B cell (primary cell): ENCODE results near the gene SNX6. TPM values are rescaled to one million over a fixed set of nuclear protein-coding genes. Genes with fewer than 3 reads are reported as not detected.
"Not testable (repeated sequence)": the region's sequence is repeated elsewhere in the genome, so short reads cannot be mapped to it uniquely, and the experiment has no call there.

Experiments used
- ATAC-seq: fragments of 200-7000 bp; cut with Tn5 transposase; one replicate; pipeline ENCODE4 v1.10.0; 2021; ENCODE audit warnings: low read depth, mild to moderate bottlenecking, moderate number of reproducible peaks, moderate library complexity
- CTCF ChIA-PET: fragments of 350-600 bp; sonication (Branson Sonifier 250); formaldehyde crosslinking; loops from one replicate; lab custom pipeline; 2021; ENCODE audit warnings: antibody characterized with exemption, inconsistent platforms; lab: Charles Lee
- POLR2A ChIA-PET: fragments of 350-600 bp; sonication (Branson Sonifier 250); formaldehyde crosslinking; loops from one replicate; lab custom pipeline; 2021; ENCODE audit warnings: antibody characterized with exemption; lab: Charles Lee
- DNase-seq: peaks from one replicate; pipeline ENCODE4 v3.0.0; 2013
- H2AFZ ChIP-seq: 2 replicates; pipeline ENCODE4 v1.6.1; 2012; ENCODE audit warnings: mild to moderate bottlenecking, low read depth, low read length; ENCODE audit not compliant: insufficient read depth, poor library complexity, severe bottlenecking
- H3K27ac ChIP-seq, 2 donors: 1 replicate in 1 of 2; 2 replicates in 1 of 2; pipeline ENCODE4 v1.5.1; 2012 to 2013; ENCODE audit warnings: low read length in 2 of 2, mild to moderate bottlenecking in 2 of 2, moderate library complexity in 1 of 2
- H3K27me3 ChIP-seq, 4 experiments: fragments of 200-600 bp in 1 of 4; sonication (generic) in 1 of 4; replicated peaks in 1 of 4; 1 replicate in 2 of 4; 2 replicates in 2 of 4; pipeline versions ENCODE4 v1.6.1 to v1.7.0; 2013 to 2016; ENCODE audit warnings: low read length in 3 of 4, mild to moderate bottlenecking in 2 of 4, mixed read lengths in 1 of 4, moderate library complexity in 1 of 4; ENCODE audit not compliant: insufficient read depth in 4 of 4, control insufficient read depth in 3 of 4; ENCODE audit errors: control extremely low read depth in 1 of 4
- H3K36me3 ChIP-seq, 2 experiments: replicated peaks in 1 of 2; 1 replicate in 1 of 2; 2 replicates in 1 of 2; pipeline versions ENCODE4 v1.6.1 to v1.7.1; 2013; ENCODE audit warnings: low read length in 1 of 2; ENCODE audit not compliant: insufficient read depth in 2 of 2, control insufficient read depth in 1 of 2; ENCODE audit errors: control extremely low read depth in 1 of 2, extremely low read depth in 1 of 2
- H3K4me1 ChIP-seq, 2 donors: fragments of 200-600 bp in 1 of 2; sonication (generic) in 1 of 2; 1 replicate in 1 of 2; 2 replicates in 1 of 2; pipeline versions ENCODE4 v1.5.1 to v1.6.1; 2013 to 2017; ENCODE audit warnings: low read length in 2 of 2; ENCODE audit not compliant: control insufficient read depth in 2 of 2, insufficient read depth in 2 of 2
- H3K4me2 ChIP-seq: replicated peaks from 2 replicates; pipeline ENCODE3; 2012; ENCODE audit warnings: mild to moderate bottlenecking, low read depth, low read length; ENCODE audit not compliant: poor library complexity, severe bottlenecking
- H3K4me3 ChIP-seq, 5 experiments: fragments of 200-600 bp in 1 of 5; sonication (generic) in 1 of 5; 1 replicate in 3 of 5; 2 replicates in 2 of 5; pipeline versions ENCODE4 v1.5.1 to v1.7.0; 2011 to 2016; ENCODE audit warnings: low read length in 4 of 5, mild to moderate bottlenecking in 4 of 5, low read depth in 2 of 5, control low read depth in 1 of 5, moderate library complexity in 1 of 5; ENCODE audit not compliant: insufficient read depth in 1 of 5; ENCODE audit errors: control extremely low read depth in 1 of 5, extremely low read depth in 1 of 5
- H3K79me2 ChIP-seq: fragments of 200-600 bp; sonication (generic); one replicate; pipeline ENCODE4 v1.6.0; 2016; ENCODE audit warnings: low read length; ENCODE audit not compliant: control insufficient read depth, insufficient read depth
- H3K9ac ChIP-seq: fragments of 200-600 bp; sonication (generic); 2 replicates; pipeline ENCODE4 v1.6.1; 2017; ENCODE audit warnings: mild to moderate bottlenecking, low read length, moderate library complexity
- H3K9me3 ChIP-seq, 3 donors: one replicate each; pipeline versions ENCODE4 v1.6.1 to v1.7.1; 2013; ENCODE audit warnings: low read length in 2 of 3; ENCODE audit not compliant: control insufficient read depth in 2 of 3, insufficient read depth in 1 of 3; ENCODE audit errors: control extremely low read depth in 1 of 3
- H4K20me1 ChIP-seq: 2 replicates; pipeline ENCODE4 v1.6.0; 2012; ENCODE audit warnings: mild to moderate bottlenecking, low read length; ENCODE audit not compliant: insufficient read depth, control insufficient read depth, poor library complexity, severe bottlenecking
- H3K27ac Mint-ChIP-seq: one replicate; pipeline ENCODE4 v1.8.0; 2021; ENCODE audit warnings: mixed read lengths
- H3K27me3 Mint-ChIP-seq: one replicate; pipeline ENCODE4 v1.8.0; 2021; ENCODE audit warnings: mixed read lengths
- H3K4me1 Mint-ChIP-seq: one replicate; pipeline ENCODE4 v1.8.0; 2021; ENCODE audit warnings: mixed read lengths
- H3K4me3 Mint-ChIP-seq: one replicate; pipeline ENCODE4 v1.8.0; 2021; ENCODE audit warnings: mixed read lengths
- H3K9me3 Mint-ChIP-seq: one replicate; pipeline ENCODE4 v1.8.0; 2022; ENCODE audit warnings: mixed read lengths; ENCODE audit not compliant: insufficient read depth
- CTCF ChIP-seq: fragments of 200-600 bp; IDR thresholded peaks from one replicate; pipeline ENCODE4 v1.8.0; 2022; ENCODE audit warnings: antibody characterized with exemption, mild to moderate bottlenecking
- EZH2 ChIP-seq: IDR thresholded peaks from 2 replicates; pipeline ENCODE4 v1.6.1; 2012; ENCODE audit warnings: borderline replicate concordance, low read depth, mild to moderate bottlenecking, moderate library complexity, low read length; ENCODE audit not compliant: insufficient read depth, poor library complexity, severe bottlenecking
- WGBS: methylation state at CpG from one replicate; pipeline ENCODE4 v1.1.5; 2013; ENCODE audit warnings: missing lambda C conversion rate; ENCODE audit not compliant: insufficient coverage; 5-methylcytosine and 5-hydroxymethylcytosine counted together
- intact Hi-C: fragments of 100-400 bp; cut with micrococcal nuclease; formaldehyde crosslinking; loops from one replicate; pipeline ENCODE4 v1.10.0; 2022
- polyA plus RNA-seq: library from polyadenylated mRNA; depleted of rRNA; stranded (reverse); fragments of >200 nt; gene quantifications from 2 replicates; pipeline ENCODE4 v1.2.3, GENCODE V29; 2012
- total RNA-seq, 2 donors: library from RNA; stranded (reverse); fragments of 120-200 nt in 1 of 2; gene quantifications; 1 replicate in 1 of 2; 2 replicates in 1 of 2; pipeline versions ENCODE4 v1.2.3 to v1.2.4, GENCODE V29; 2013 to 2022

Gene SNX6
- total and polyA plus RNA-seq, 2 donors (not counting 1 experiment from before 2014, with no cell fraction given), result 45.4 to 61.0 TPM

- intact Hi-C loops, result loop anchor here (5.0 kb wide), 7 partner anchors 77 to 1288 kb away; partner anchors contain the start of genes BRMS1L, FAM177A1, NFKBIA and PPP2R3C
- Histone ChIP-seq H3K36me3 (peaks cover 0 to 25% of the 10 kb centered on the region in 2 experiments), H3K4me2 (peak overlapping the region; percentile 76), H3K9ac (peak overlapping the region; percentile 96), H3K27ac (peak overlapping the region; percentile 91 to 97), H3K79me2 (peaks cover 32% of the 10 kb centered on the region), H4K20me1 (peaks cover 14% of the 10 kb centered on the region), H3K9me3 (no peaks in the 10 kb centered on the region), H2AFZ (peak overlapping the region; percentile 81), H3K4me1 (peaks cover 18 to 24% of the 10 kb centered on the region in 2 donors), H3K4me3 (peak overlapping the region; percentile 44 to 97 (median 89)), H3K27me3 (no peaks in the 10 kb centered on the region)
- WGBS, result 3% methylated on average over 8 of the region's 15 CpGs
- Mint-ChIP-seq H3K4me3 (peak overlapping the region; percentile 99), H3K27ac (peak overlapping the region; percentile 99), H3K27me3 (no peaks in the 10 kb centered on the region), H3K9me3 (no peaks in the 10 kb centered on the region), H3K4me1 (peaks cover 23% of the 10 kb centered on the region)
- POLR2A ChIA-PET, result interaction anchor here (0.6 to 0.8 kb wide), 2 partner anchors 15 to 66 kb away, joined by 3 read pairs; no protein-coding TSS in a partner anchor
- CTCF ChIA-PET, result no interaction called here
- no peak for ATAC-seq
- no peak for DNase-seq
- no peak for TF ChIP-seq EZH2
- no peak for TF ChIP-seq CTCF
Measured at GRCh38 chr14:34538871-34539406, 91.0 kb downstream of the SNX6 start.

- Mint-ChIP-seq H3K4me3 (peak overlapping the region; percentile 99), H3K27ac (peak overlapping the region; percentile 56), H3K4me1 (peaks cover 27% of the 10 kb centered on the region)
- Histone ChIP-seq H3K36me3 (peaks cover 6 to 33% of the 10 kb centered on the region in 2 experiments), H3K79me2 (peaks cover 32% of the 10 kb centered on the region), H3K4me3 (peak overlapping the region in 1 of 5 experiments; percentile 80), H3K4me2 (peak overlapping the region; percentile 76), H4K20me1 (peaks cover 14% of the 10 kb centered on the region), H3K4me1 (peaks cover 18 to 24% of the 10 kb centered on the region in 2 donors), H3K27ac (peak overlapping the region in 1 of 2 donors; percentile 97)
- H3K9me3 ChIP-seq, H3K27me3 ChIP-seq, H3K27me3 Mint-ChIP-seq, H3K9ac ChIP-seq, H3K9me3 Mint-ChIP-seq, H2AFZ ChIP-seq, DNase-seq, ATAC-seq: not testable (repeated sequence)
- intact Hi-C loops, result loop anchor here (5.0 kb wide), 7 partner anchors 76 to 1289 kb away; partner anchors contain the start of genes BRMS1L, FAM177A1, NFKBIA and PPP2R3C
- ChIA-PET CTCF (interaction anchor here (0.5 kb wide), 1 partner anchor 28 kb away, joined by 5 read pairs; no protein-coding TSS in a partner anchor), POLR2A (interaction anchor here (0.6 to 0.8 kb wide), 3 partner anchors 10 to 867 kb away, joined by 3 read pairs; no protein-coding TSS in a partner anchor)
- WGBS, result 91% methylated on average over 6 of the region's 6 CpGs
Measured at GRCh38 chr14:34538096-34538495, 91.9 kb downstream of the SNX6 start.
